Retinal pigment epithelial cell (primary cell): ENCODE results near the gene PFKFB2.

Experiments used
- DNase-seq: peaks from one replicate; pipeline ENCODE4 v3.0.0-alpha.2; 2010; ENCODE audit warnings: low read depth
- H3K4me3 ChIP-seq: 2 replicates; pipeline ENCODE4 v1.5.1; 2011; ENCODE audit warnings: mild to moderate bottlenecking, low read length, control low read depth, moderate library complexity
- CTCF ChIP-seq: conservative IDR thresholded peaks from 2 replicates; pipeline ENCODE4 v1.5.1; 2011; ENCODE audit warnings: low read depth, low read length, control low read depth, inconsistent platforms

The PFKFB2 gene

DNA sequence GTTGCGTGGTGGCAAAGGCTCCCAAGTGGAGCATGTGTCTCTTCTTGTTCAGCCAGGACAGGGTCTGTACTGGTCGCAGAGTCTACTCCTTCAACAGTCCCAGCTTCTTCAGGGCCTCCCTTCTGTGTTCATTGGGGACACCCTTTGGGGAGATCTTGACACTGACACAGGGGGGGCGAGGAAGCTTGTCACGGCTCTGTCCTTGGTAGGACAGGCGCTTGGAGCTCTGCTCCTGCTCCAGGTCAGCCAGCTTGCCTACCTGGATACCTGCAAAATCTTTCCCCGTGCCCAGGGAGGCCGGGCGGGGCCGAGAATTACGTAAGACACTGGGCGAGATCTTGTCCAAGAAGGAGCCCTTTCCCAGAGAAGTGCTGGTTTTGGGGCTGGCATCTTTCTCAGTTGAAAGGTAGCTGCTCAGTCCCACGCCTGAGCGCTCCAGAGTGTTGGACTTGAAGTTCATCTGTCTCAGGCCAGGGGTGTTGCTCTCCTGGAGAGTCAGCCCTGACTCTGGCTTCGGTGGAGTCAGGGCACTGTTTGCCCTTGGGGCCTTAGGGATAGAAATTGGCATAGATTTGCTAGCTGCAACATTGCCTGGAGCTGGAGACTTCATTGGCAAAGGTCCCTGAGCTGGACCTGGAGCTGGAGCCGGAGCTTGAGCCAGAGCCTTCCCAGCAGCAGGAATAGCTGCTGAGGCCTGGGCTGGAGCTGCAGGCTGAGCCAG lies 31.0 kb upstream of the PFKFB2 start:
- no peak for DNase-seq
- no peak for TF ChIP-seq CTCF
- H3K4me3 ChIP-seq = no peak overlapping the region

DNA sequence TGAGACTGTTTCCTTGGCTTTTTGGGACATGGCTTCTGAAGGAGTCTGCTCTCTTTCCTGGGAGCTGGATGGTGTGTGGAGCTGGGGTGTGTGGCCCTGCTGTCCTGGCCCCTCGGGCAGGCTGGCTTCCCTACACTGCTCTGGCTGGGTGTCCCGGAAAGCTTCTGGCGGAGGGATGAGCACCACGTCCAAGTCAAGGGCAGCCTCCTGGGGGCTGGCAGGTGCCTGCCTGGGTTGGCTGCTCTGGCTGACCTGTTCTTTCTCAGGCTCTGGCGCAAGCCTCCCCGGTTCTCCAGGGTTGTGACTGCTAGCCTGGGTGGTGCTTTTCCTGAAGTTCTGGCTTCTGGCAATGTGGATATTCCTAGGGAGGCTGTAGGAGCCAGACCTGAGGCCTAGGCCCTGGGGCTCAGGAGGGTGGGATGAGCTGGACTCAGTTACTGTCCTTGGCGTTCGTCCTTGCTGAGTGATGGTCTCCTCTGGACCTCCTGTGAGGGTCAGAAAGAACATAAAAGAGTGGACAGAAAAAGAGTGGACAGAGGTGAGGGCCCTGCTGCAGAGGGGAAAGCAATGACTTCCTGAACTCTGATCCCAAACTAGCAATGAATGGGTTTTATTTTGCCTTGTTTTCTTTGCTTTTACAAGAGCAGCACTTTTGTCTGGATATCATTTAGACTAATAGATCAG lies 29.9 kb upstream of the PFKFB2 start:
- no peak for DNase-seq
- H3K4me3 ChIP-seq = no peak overlapping the region
- TF ChIP-seq CTCF = no peak

GRCh38 chr1:207024202-207025145 lies 28.6 kb upstream of the PFKFB2 start:
- H3K4me3 ChIP-seq = no peak overlapping the region
- DNase-seq = no peak
- TF ChIP-seq CTCF = no peak

DNA sequence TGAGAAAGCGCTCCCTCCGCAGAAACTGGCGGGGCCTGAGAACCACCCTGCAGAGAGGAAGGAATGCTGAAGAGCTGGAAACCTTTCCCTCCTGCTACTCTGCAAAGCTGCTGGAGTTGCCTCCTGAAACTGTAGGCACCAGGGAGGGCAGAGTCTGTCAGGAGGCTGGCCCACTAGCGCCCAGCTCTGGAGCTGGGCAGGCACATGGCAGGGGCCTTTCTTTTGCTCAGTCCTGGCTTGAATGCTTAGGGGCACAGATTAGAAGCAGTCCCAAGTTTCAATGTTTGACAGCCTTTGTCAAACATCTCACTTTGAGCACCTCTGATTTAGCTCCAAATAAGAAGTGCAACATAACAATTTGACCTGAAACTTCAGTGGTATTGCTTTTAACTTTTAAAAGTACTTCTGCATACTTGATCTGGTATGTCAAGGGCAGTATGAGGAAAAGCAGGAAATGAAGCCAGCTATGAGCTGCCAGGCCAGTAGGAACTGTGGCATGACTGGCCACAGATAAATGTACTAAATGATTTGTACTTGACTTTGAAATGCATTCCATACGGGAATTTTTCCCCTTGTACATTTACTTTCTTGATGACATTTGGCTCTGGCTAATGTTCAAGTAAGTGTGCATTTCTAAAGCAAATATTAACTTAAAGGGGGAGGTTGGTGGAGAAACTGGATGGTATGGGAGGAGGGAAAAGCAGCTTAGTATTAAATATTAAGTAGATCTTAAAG lies 27.8 kb upstream of the PFKFB2 start:
- TF ChIP-seq CTCF = no peak
- DNase-seq = no peak
- H3K4me3 ChIP-seq = no peak overlapping the region

- TF ChIP-seq CTCF = no peak
- H3K4me3 ChIP-seq = no peak overlapping the region
- no peak for DNase-seq
These were observed 27.0 kb upstream of the PFKFB2 start for GRCh38 chr1:207026104-207026534.

DNA sequence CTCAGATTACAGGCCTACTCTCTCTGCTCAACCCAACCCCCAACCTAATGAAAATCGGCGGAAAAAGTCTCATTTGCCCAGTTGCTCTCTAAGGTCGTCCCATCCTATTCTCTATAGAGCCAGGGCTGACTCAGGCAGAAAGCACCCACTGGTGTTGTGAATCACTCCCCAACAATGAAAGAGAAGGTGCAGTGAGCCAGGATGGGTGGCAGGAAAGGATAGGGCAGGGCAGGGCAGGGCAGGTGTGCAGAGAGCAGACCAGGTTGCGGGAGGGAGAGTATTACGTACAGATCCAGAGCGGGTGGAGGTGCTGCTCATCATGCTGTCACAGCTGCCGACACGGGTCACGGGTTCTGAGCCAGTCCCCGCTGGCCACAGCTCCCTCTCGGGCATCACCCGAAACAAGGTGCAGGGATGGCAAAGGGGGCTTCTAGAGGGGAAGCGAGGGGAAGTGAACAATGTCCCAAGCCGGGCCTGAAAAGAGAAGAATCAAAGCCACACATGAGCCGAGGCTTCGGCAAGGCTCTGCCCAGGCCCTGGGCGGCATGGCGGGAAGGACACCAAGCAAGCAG lies 25.8 kb upstream of the PFKFB2 start:
- no peak for TF ChIP-seq CTCF
- no peak overlapping the region for H3K4me3 ChIP-seq
- no peak for DNase-seq
